Breast epithelium (tissue), 4 donors: ENCODE data around the gene NR3C1. TPM values are rescaled to one million over a fixed set of nuclear protein-coding genes. Genes with fewer than 3 reads are reported as not detected.

ENCODE experiments used
- DNase-seq, 2 donors: peaks; one replicate each; pipeline ENCODE4 v3.0.0-alpha.2; 2019; ENCODE audit warnings: low spot score in 2 of 2
- H3K27ac ChIP-seq, 2 donors: fragments of 200-600 bp; sonication (generic) in 1 of 2; one replicate each; pipeline ENCODE4 v1.5.1; 2016 to 2019; ENCODE audit warnings: mild to moderate bottlenecking in 1 of 2
- H3K27me3 ChIP-seq, 2 donors: fragments of 200-600 bp; sonication (generic) in 1 of 2; one replicate each; pipeline versions ENCODE4 v1.5.1 to v1.6.0; 2017 to 2019; ENCODE audit warnings: control low read depth in 1 of 2, mild to moderate bottlenecking in 1 of 2
- H3K36me3 ChIP-seq: fragments of 200-600 bp; one replicate; pipeline ENCODE4 v1.5.1; 2019
- H3K4me1 ChIP-seq, 2 donors: fragments of 200-600 bp; sonication (generic); one replicate each; pipeline ENCODE4 v1.5.1; 2016 to 2019; ENCODE audit warnings: control low read depth in 1 of 2
- H3K4me3 ChIP-seq, 3 donors: fragments of 200-600 bp; sonication (generic); 1 replicate in 2 of 3; 2 replicates in 1 of 3; pipeline ENCODE4 v1.5.1; 2016 to 2019; ENCODE audit warnings: mild to moderate bottlenecking in 3 of 3, moderate library complexity in 2 of 3
- H3K9me3 ChIP-seq, 2 donors: fragments of 200-600 bp; sonication (generic) in 1 of 2; one replicate each; pipeline ENCODE4 v1.5.1; 2016 to 2019; ENCODE audit warnings: control low read depth in 1 of 2
- CTCF ChIP-seq, 3 donors: fragments of 450-650 bp; IDR thresholded peaks; one replicate each; pipeline ENCODE4 v1.5.1; 2016 to 2017; ENCODE audit warnings: antibody characterized with exemption in 3 of 3, mild to moderate bottlenecking in 3 of 3, moderate library complexity in 3 of 3
- POLR2A ChIP-seq: fragments of 450-650 bp; IDR thresholded peaks from one replicate; pipeline ENCODE4 v1.6.1; 2016; ENCODE audit warnings: antibody characterized with exemption, mild to moderate bottlenecking, moderate library complexity
- POLR2AphosphoS5 ChIP-seq, 3 donors: sonication (generic); formaldehyde crosslinking; IDR thresholded peaks; one replicate each; pipeline ENCODE4 v1.6.1; 2017; ENCODE audit warnings: antibody characterized with exemption in 3 of 3
- intact Hi-C: fragments of 100-400 bp; cut with DNase I; formaldehyde crosslinking; loops from one replicate; pipeline ENCODE4 v1.15.1; 2023; ENCODE audit warnings: low total_unique reads
- total RNA-seq, 3 donors: library from RNA; depleted of rRNA; stranded (reverse); fragments of >200 nt; gene quantifications; one replicate each; pipeline ENCODE4 v1.1.0, GENCODE V29; 2016

NR3C1 gene
- total RNA-seq, 3 donors from 2014 or later, result 51.1 to 122 (median 69.7) TPM

GRCh38 chr5:143393524-143393923 is 10.0 kb downstream of the NR3C1 start:
- TF ChIP-seq CTCF (IDR thresholded peaks at IDR 0.05), result no peak
- TF ChIP-seq POLR2A, result no peak
- no peak for TF ChIP-seq POLR2AphosphoS5 (IDR thresholded peaks at IDR 0.05)
- intact Hi-C loops, result no loop called here
- no peak overlapping the region for H3K27ac ChIP-seq
- no peak for DNase-seq
- no peak overlapping the region for H3K4me3 ChIP-seq
- peaks cover 3 to 18% of the 10 kb centered on the region in 2 donors for H3K4me1 ChIP-seq
- H3K27me3 ChIP-seq, result no peaks in the 10 kb centered on the region
- H3K9me3 ChIP-seq, result no peaks in the 10 kb centered on the region
- no peaks in the 10 kb centered on the region for H3K36me3 ChIP-seq

GRCh38 chr5:143390941-143391340 is 12.5 kb downstream of the NR3C1 start:
- Histone ChIP-seq H3K4me1 (peaks cover 3 to 18% of the 10 kb centered on the region in 2 donors), H3K27ac (no peak overlapping the region), H3K4me3 (no peak overlapping the region), H3K9me3 (no peaks in the 10 kb centered on the region), H3K27me3 (no peaks in the 10 kb centered on the region), H3K36me3 (no peaks in the 10 kb centered on the region)
- DNase-seq, result no peak
- TF ChIP-seq POLR2AphosphoS5 (IDR thresholded peaks at IDR 0.05) (no peak), CTCF (IDR thresholded peaks at IDR 0.05) (no peak), POLR2A (no peak)
- intact Hi-C loops, result no loop called here

GRCh38 chr5:143390258-143390657 is 13.2 kb downstream of the NR3C1 start:
- Histone ChIP-seq H3K4me1 (peaks cover 3 to 18% of the 10 kb centered on the region in 2 donors), H3K9me3 (peaks cover 5% of the 10 kb centered on the region in 2 donors), H3K27ac (no peak overlapping the region), H3K4me3 (no peak overlapping the region), H3K36me3 (no peaks in the 10 kb centered on the region), H3K27me3 (no peaks in the 10 kb centered on the region)
- TF ChIP-seq POLR2A (no peak), CTCF (IDR thresholded peaks at IDR 0.05) (no peak), POLR2AphosphoS5 (IDR thresholded peaks at IDR 0.05) (no peak)
- no peak for DNase-seq
- intact Hi-C loops, result no loop called here

- no peak overlapping the region for H3K4me3 ChIP-seq
- H3K9me3 ChIP-seq, result peaks cover 14 to 18% of the 10 kb centered on the region in 2 donors
- H3K36me3 ChIP-seq, result no peaks in the 10 kb centered on the region
- H3K27me3 ChIP-seq, result no peaks in the 10 kb centered on the region
- intact Hi-C loops, result loop anchor here (10.0 kb wide), 1 partner anchor 742 kb away; no protein-coding TSS in a partner anchor
- peaks cover 0 to 7% of the 10 kb centered on the region in 2 donors for H3K4me1 ChIP-seq
- no peak for TF ChIP-seq CTCF (IDR thresholded peaks at IDR 0.05)
- no peak for TF ChIP-seq POLR2AphosphoS5 (IDR thresholded peaks at IDR 0.05)
- TF ChIP-seq POLR2A, result no peak
- H3K27ac ChIP-seq, result no peak overlapping the region
- DNase-seq, result no peak
Measured at GRCh38 chr5:143386725-143387124, 16.8 kb downstream of the NR3C1 start.

- H3K4me1 ChIP-seq, result peaks cover 0 to 4% of the 10 kb centered on the region in 2 donors
- H3K36me3 ChIP-seq, result no peaks in the 10 kb centered on the region
- no peak overlapping the region for H3K4me3 ChIP-seq
- intact Hi-C loops, result loop anchor here (10.0 kb wide), 1 partner anchor 740 kb away; no protein-coding TSS in a partner anchor
- H3K9me3 ChIP-seq, result peaks cover 14 to 18% of the 10 kb centered on the region in 2 donors
- no peak overlapping the region for H3K27ac ChIP-seq
- no peaks in the 10 kb centered on the region for H3K27me3 ChIP-seq
- no peak for DNase-seq
- TF ChIP-seq POLR2AphosphoS5 (IDR thresholded peaks at IDR 0.05) (no peak), CTCF (IDR thresholded peaks at IDR 0.05) (no peak), POLR2A (no peak)
Measured at GRCh38 chr5:143384865-143385657, 18.4 kb downstream of the NR3C1 start.
